ENCODE results near the gene RALGAPA2. TPM values are rescaled to one million over a fixed set of nuclear protein-coding genes. Genes with fewer than 3 reads are reported as not detected.

Gene RALGAPA2
- total RNA-seq, 2 experiments from 2014 or later = 14.3 to 17.2 TPM

- Mint-ChIP-seq H3K36me3 (ENCODE audit: low read depth) (peaks cover 15% of the 10 kb centered on the region), H3K4me3 (no peak overlapping the region), H3K9me3 (no peaks in the 10 kb centered on the region), H3K4me1 (ENCODE audit: low read depth) (no peaks in the 10 kb centered on the region), H3K27me3 (no peaks in the 10 kb centered on the region), H3K27ac (no peak overlapping the region)
- ChIA-PET POLR2A (no interaction called here), CTCF (no interaction called here)
- no peak for TF ChIP-seq CTCF (IDR thresholded peaks at IDR 0.05)
- ATAC-seq (no peak), DNase-seq (no peak)
- intact Hi-C loops (cut with micrococcal nuclease) = no loop called here
Measured at GRCh38 chr20:20628314-20628713, 84.1 kb downstream of the RALGAPA2 start.

GRCh38 chr20:20627471-20627870 lies 85.0 kb downstream of the RALGAPA2 start:
- Mint-ChIP-seq H3K36me3 (ENCODE audit: low read depth) (peaks cover 14% of the 10 kb centered on the region), H3K4me3 (no peak overlapping the region), H3K27me3 (no peaks in the 10 kb centered on the region), H3K27ac (no peak overlapping the region), H3K4me1 (ENCODE audit: low read depth) (no peaks in the 10 kb centered on the region), H3K9me3 (no peaks in the 10 kb centered on the region)
- ATAC-seq (no peak), DNase-seq (no peak)
- POLR2A ChIA-PET = no interaction called here
- no peak for TF ChIP-seq CTCF (IDR thresholded peaks at IDR 0.05)
- intact Hi-C loops (cut with micrococcal nuclease) = no loop called here
- CTCF ChIA-PET = no interaction called here

GRCh38 chr20:20624914-20625313 lies 87.5 kb downstream of the RALGAPA2 start:
- no peak overlapping the region for H3K4me3 Mint-ChIP-seq
- no peaks in the 10 kb centered on the region for H3K4me1 Mint-ChIP-seq (ENCODE audit: low read depth)
- DNase-seq = no peak
- CTCF ChIA-PET = no interaction called here
- peaks cover 20% of the 10 kb centered on the region for H3K36me3 Mint-ChIP-seq (ENCODE audit: low read depth)
- POLR2A ChIA-PET = no interaction called here
- H3K9me3 Mint-ChIP-seq = no peaks in the 10 kb centered on the region
- no peaks in the 10 kb centered on the region for H3K27me3 Mint-ChIP-seq
- intact Hi-C loops (cut with micrococcal nuclease) = no loop called here
- TF ChIP-seq CTCF (IDR thresholded peaks at IDR 0.05) = no peak
- no peak for ATAC-seq
- H3K27ac Mint-ChIP-seq = no peak overlapping the region

- intact Hi-C loops (cut with micrococcal nuclease) = no loop called here
- Mint-ChIP-seq H3K4me1 (ENCODE audit: low read depth) (no peaks in the 10 kb centered on the region), H3K4me3 (no peak overlapping the region), H3K27me3 (no peaks in the 10 kb centered on the region), H3K36me3 (ENCODE audit: low read depth) (peaks cover 10% of the 10 kb centered on the region), H3K27ac (no peak overlapping the region), H3K9me3 (no peaks in the 10 kb centered on the region)
- no peak for TF ChIP-seq CTCF (IDR thresholded peaks at IDR 0.05)
- ChIA-PET POLR2A (no interaction called here), CTCF (no interaction called here)
- ATAC-seq = no peak
- DNase-seq = no peak
Measured at GRCh38 chr20:20621195-20621594, 91.2 kb downstream of the RALGAPA2 start.

- H3K27ac Mint-ChIP-seq = no peak overlapping the region
Measured at GRCh38 chr20:20614391-20614790, 98.1 kb downstream of the RALGAPA2 start.

More at GRCh38 chr20:20614391-20614790, 98.1 kb downstream of the RALGAPA2 start:
- ChIA-PET POLR2A (no interaction called here), CTCF (interaction anchor here (1.5 kb wide), 1 partner anchor 21 kb away, joined by 3 read pairs; no protein-coding TSS in a partner anchor)
- no peak for TF ChIP-seq CTCF (IDR thresholded peaks at IDR 0.05)
- peaks cover 13% of the 10 kb centered on the region for H3K36me3 Mint-ChIP-seq (ENCODE audit: low read depth)
- H3K27me3 Mint-ChIP-seq = no peaks in the 10 kb centered on the region
- no peaks in the 10 kb centered on the region for H3K9me3 Mint-ChIP-seq
- ATAC-seq = no peak
- H3K4me3 Mint-ChIP-seq = no peak overlapping the region
- intact Hi-C loops (cut with micrococcal nuclease) = no loop called here
- DNase-seq = no peak
- H3K4me1 Mint-ChIP-seq (ENCODE audit: low read depth) = no peaks in the 10 kb centered on the region
